Central memory CD8-positive, alpha-beta T cell (primary cell): ENCODE measurements around the gene ZC2HC1B.
"Not testable (repeated sequence)": the region's sequence is repeated elsewhere in the genome, so short reads cannot be mapped to it uniquely, and the experiment has no call there.

Source experiments
- ATAC-seq: fragments of 150-1000 bp; cut with Tn5 transposase; replicated peaks from 2 replicates; pipeline ENCODE4 v1.10.0; 2022; ENCODE audit warnings: mild to moderate bottlenecking, moderate FRiP score, moderate number of reproducible peaks; ENCODE audit not compliant: poor library complexity, severe bottlenecking; ENCODE audit errors: extremely low read depth
- DNase-seq, 2 donors: peaks; one replicate each; pipeline ENCODE4 v3.0.0; 2021; ENCODE audit warnings: low spot score in 2 of 2
- H3K27ac Mint-ChIP-seq: one replicate; pipeline ENCODE4 v1.8.0; 2022; ENCODE audit warnings: low read depth, mild to moderate bottlenecking, moderate library complexity, mixed read lengths
- H3K27me3 Mint-ChIP-seq: one replicate; pipeline ENCODE4 v1.8.0; 2022; ENCODE audit warnings: mixed read lengths
- H3K36me3 Mint-ChIP-seq: one replicate; pipeline ENCODE4 v1.8.0; 2022; ENCODE audit warnings: mild to moderate bottlenecking, moderate library complexity, mixed read lengths; ENCODE audit not compliant: insufficient read depth
- H3K4me1 Mint-ChIP-seq: one replicate; pipeline ENCODE4 v1.8.0; 2022; ENCODE audit warnings: mixed read lengths
- H3K4me3 Mint-ChIP-seq: one replicate; pipeline ENCODE4 v1.8.0; 2022; ENCODE audit warnings: mild to moderate bottlenecking, moderate library complexity, mixed read lengths
- H3K9me3 Mint-ChIP-seq: one replicate; pipeline ENCODE4 v1.8.0; 2022; ENCODE audit warnings: mixed read lengths

The ZC2HC1B gene

DNA sequence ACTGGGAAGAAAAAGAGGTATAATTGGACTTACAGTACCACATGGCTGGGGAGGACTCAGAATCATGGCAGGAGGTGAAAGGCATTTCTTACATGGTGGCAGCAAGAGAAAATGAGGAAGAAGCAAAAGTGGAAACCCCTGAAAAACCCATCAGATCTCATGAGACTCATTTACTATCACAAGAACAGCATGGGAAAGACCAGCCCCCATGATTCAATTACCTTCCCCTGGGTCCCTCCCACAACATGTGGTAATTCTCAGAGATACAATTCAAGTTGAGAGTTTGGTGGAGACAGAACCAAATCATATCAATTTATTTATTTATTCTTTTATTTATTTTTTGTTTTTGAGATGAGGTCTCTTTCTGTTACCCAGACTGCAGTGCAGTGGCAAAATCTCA is 10.2 kb downstream of the ZC2HC1B start:
- DNase-seq, H3K4me3 Mint-ChIP-seq, H3K9me3 Mint-ChIP-seq, H3K36me3 Mint-ChIP-seq, ATAC-seq, H3K27me3 Mint-ChIP-seq, H3K4me1 Mint-ChIP-seq, H3K27ac Mint-ChIP-seq: not testable (repeated sequence)

DNA sequence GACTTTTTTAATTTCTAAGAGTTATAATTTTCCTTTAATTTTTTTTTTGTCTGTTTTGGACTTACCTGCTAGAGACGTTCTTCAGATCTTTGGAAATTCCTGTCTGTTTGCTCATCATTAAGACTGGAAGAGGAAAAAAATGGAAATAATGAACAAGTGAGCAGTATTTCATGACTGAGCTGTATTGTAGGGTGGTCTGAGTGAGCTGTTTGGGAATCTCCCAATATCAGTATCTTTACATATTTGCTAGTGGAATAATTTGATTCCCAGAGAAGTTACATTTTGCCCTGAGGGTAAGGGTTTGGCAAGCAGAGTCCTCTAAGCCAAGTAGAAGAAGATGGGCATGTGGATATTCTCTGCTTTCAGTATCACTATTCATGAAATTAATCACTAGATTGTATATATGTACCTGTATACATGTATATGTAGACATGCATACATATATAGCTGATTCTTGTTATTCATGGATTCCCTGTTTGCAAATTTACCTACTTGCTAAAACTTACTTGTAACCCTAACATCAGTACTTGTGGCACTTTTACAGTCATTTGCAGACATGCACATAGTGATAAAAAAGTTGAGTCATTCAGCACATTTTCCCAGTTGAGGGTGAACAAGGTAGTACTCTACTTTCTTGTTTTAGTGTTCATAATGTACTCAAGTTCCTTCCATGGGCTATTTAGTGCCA is 13.5 kb downstream of the ZC2HC1B start:
- H3K36me3 Mint-ChIP-seq: no peaks in the 10 kb centered on the region
- H3K4me1 Mint-ChIP-seq: peaks cover 2% of the 10 kb centered on the region
- no peaks in the 10 kb centered on the region for H3K27me3 Mint-ChIP-seq
- ATAC-seq (no peak), DNase-seq (no peak)
- no peak overlapping the region for H3K27ac Mint-ChIP-seq
- peaks cover 5% of the 10 kb centered on the region for H3K9me3 Mint-ChIP-seq
- no peak overlapping the region for H3K4me3 Mint-ChIP-seq

DNA sequence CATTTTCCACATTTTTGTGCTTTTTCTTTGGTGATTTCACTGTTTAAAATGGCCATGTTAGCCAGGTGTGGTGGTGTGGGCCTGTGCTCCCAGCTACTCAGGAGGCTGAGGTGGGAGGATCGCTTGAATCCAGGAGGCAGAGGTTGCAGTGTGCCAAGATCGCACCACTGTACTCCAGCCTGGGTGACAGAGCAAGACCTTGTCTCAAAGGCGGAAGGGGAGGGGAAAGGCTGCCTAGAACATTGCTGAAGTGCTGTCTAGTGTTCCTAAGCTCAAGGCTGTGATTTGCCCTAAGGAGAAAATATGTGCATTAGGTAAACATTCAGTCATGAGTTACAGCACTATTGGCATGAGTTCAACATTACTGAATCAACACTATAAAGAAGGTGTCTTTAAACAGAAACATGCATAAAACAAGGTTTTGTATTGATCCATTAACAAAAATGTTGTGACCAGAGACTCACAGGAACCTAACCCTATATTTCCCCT is 14.0 kb downstream of the ZC2HC1B start:
- ATAC-seq (no peak), DNase-seq (no peak)
- Mint-ChIP-seq H3K9me3 (peaks cover 5% of the 10 kb centered on the region), H3K36me3 (no peaks in the 10 kb centered on the region), H3K27me3 (no peaks in the 10 kb centered on the region), H3K27ac (no peak overlapping the region), H3K4me1 (no peaks in the 10 kb centered on the region), H3K4me3 (no peak overlapping the region)

DNA sequence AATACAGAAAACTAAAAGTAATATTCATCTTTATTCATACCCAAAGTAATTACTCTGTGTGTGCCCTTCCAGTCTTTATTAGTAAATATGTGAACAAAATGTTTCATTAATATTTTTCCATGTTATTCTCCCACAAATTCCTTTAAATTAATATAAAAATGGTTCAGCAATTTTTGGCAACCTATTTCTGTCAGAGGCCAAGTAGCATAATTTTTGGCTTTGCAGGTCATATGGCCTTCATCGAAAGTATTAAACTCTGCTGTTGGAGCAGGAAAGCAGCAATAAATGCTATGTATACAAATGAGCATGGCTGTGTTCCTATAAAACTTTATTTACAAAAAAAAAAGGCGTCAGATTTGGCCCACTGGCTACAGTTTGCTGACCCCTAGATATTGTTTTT is 16.1 kb downstream of the ZC2HC1B start:
- Mint-ChIP-seq H3K4me3 (no peak overlapping the region), H3K4me1 (no peaks in the 10 kb centered on the region), H3K27me3 (no peaks in the 10 kb centered on the region), H3K27ac (no peak overlapping the region), H3K36me3 (no peaks in the 10 kb centered on the region), H3K9me3 (peaks cover 3% of the 10 kb centered on the region)
- DNase-seq (no peak), ATAC-seq (no peak)

DNA sequence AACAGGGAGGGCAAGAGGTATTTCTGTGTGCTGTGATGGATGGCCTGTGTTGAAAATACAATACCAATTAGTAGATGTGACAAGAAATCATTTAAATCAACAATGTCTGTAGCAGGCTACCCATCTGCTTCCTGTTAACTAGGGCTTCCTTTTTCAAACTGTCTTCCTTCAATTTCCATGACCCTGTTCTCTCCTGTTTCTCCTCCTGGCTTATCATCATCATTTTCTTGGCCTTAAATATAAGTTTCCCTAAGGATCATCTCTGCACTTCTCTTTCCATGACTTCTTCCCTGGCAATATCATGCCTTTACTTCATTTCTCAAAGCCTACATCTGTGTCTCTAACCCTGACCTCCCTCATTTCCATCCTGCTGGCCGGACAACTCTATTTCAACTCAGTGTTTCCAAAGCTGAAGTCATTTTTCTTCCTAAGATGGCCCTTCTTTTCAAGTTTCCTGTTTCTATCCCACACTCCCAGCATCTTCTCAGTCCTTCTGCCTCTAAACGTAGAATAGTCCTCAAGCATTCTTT is 18.2 kb downstream of the ZC2HC1B start:
- no peaks in the 10 kb centered on the region for H3K4me1 Mint-ChIP-seq
- no peaks in the 10 kb centered on the region for H3K9me3 Mint-ChIP-seq
- DNase-seq: no peak
- H3K36me3 Mint-ChIP-seq: no peaks in the 10 kb centered on the region
- no peaks in the 10 kb centered on the region for H3K27me3 Mint-ChIP-seq
- H3K27ac Mint-ChIP-seq: no peak overlapping the region
- ATAC-seq: no peak
- H3K4me3 Mint-ChIP-seq: no peak overlapping the region

DNA sequence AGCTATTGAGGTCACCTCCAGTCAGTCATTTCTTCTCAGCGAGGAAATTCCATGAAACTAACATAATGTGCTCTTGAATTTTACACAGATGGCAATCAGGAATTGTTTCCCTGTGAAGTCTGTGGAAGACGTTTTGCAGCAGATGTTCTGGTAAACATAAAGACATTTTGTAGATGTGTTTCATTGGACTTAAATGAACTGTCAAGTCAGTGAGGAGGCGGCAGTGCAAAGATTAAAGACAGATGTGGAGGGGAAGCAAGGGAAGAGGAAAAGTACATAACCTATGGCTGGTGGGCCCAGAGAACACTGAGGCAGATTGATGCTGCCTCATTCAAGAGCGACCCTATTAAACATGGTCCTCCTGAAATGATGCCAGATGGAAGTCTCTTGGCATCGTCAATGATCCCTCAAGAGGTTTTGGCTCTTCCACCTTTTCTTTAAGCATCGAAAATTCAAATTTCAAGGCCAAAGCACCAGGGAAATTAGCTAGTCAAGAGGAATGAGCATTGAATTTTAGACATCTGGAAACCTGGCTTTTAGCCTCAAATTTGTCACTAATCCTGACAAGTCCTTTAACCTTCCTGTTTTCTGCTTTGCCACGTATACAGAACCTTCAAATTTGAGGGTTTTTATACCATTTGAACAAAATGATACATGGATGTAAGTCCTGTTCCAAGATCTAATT is 20.1 kb downstream of the ZC2HC1B start:
- ATAC-seq (no peak), DNase-seq (no peak)
- Mint-ChIP-seq H3K4me1 (no peaks in the 10 kb centered on the region), H3K9me3 (no peaks in the 10 kb centered on the region), H3K4me3 (no peak overlapping the region), H3K36me3 (no peaks in the 10 kb centered on the region), H3K27ac (no peak overlapping the region), H3K27me3 (no peaks in the 10 kb centered on the region)

DNA sequence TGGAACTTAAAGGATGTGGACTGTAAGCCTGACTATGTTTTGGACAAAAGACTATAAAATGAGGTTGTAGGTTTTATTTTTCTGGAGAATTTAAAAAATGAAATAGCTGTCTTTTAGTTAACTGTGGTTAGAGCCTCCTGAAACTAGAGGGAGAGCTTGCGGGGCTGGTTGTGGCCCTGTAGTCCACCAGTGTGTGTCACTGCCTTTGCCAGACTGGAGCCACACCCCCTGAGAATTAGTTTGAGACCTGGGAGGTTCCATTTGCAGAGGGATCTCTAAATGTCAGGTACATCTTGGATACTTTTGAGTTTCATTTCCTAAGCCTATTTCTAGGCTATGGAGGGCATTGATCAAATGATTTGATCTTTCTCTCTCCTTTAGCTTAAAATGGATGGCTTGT is 20.8 kb downstream of the ZC2HC1B start:
- H3K9me3 Mint-ChIP-seq: no peaks in the 10 kb centered on the region
- no peak for ATAC-seq
- no peaks in the 10 kb centered on the region for H3K27me3 Mint-ChIP-seq
- no peaks in the 10 kb centered on the region for H3K36me3 Mint-ChIP-seq
- no peak overlapping the region for H3K27ac Mint-ChIP-seq
- no peak overlapping the region for H3K4me3 Mint-ChIP-seq
- no peaks in the 10 kb centered on the region for H3K4me1 Mint-ChIP-seq
- no peak for DNase-seq

DNA sequence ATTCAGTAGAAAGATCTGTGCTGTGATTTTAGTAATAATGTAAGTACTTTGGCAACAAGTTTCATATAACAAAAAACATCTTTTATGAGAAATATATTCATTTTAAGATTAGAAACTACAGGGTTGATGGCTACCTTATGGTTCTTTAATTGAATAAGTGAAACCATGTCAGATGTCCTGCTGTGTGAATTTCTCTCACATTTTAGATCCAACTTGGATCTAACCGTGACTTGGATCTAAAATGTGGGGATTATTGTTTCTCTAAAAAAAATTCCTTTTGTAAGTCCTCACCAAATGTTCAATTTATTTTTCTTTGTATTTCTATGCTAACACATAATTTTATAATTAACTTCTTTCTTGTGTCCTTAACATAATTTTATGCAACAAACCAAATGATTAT is 30.4 kb downstream of the ZC2HC1B start:
- DNase-seq (no peak), ATAC-seq (no peak)
- H3K9me3 Mint-ChIP-seq: no peaks in the 10 kb centered on the region
- H3K27me3 Mint-ChIP-seq: no peaks in the 10 kb centered on the region
- H3K4me3 Mint-ChIP-seq: no peak overlapping the region
- H3K4me1 Mint-ChIP-seq: no peaks in the 10 kb centered on the region
- no peak overlapping the region for H3K27ac Mint-ChIP-seq
- H3K36me3 Mint-ChIP-seq: no peaks in the 10 kb centered on the region

DNA sequence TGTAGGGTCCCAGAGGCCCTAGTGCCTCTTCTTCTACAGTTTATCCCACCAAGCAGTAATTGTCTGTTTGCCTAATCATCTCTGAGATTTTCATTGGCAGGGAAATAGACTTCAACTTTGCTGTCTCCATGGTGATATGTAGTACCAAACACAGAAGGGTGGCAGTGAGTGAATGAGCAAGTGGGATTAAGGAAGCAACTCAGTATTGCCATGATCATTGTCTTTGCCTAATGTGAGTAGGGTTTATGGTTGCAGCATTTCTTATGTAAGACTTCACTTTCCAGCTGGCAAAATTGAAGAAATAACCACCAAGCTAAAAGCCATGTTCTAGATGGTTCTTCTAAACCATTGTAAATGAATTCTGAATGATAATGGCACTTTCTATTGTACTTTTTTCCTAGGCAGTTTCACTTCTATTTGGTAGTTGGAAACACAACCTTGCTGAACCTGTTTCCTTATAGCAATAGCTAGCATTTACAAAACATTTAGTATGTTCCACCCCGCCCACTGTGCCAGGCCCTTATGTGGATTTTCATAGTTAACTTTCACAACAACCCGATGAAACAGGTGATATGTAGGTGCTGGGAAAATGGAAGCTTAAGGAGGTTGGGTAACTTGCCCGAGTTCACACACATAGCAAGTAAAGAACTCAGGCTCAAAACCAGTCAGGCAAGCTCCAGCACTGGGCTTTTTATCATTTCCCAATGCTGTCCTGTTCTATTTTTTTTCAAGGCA is 32.0 kb downstream of the ZC2HC1B start:
- H3K27ac Mint-ChIP-seq: no peak overlapping the region
- ATAC-seq (no peak), DNase-seq (no peak)
- H3K36me3 Mint-ChIP-seq: no peaks in the 10 kb centered on the region
- no peaks in the 10 kb centered on the region for H3K27me3 Mint-ChIP-seq
- H3K9me3 Mint-ChIP-seq: no peaks in the 10 kb centered on the region
- no peak overlapping the region for H3K4me3 Mint-ChIP-seq
- no peaks in the 10 kb centered on the region for H3K4me1 Mint-ChIP-seq

DNA sequence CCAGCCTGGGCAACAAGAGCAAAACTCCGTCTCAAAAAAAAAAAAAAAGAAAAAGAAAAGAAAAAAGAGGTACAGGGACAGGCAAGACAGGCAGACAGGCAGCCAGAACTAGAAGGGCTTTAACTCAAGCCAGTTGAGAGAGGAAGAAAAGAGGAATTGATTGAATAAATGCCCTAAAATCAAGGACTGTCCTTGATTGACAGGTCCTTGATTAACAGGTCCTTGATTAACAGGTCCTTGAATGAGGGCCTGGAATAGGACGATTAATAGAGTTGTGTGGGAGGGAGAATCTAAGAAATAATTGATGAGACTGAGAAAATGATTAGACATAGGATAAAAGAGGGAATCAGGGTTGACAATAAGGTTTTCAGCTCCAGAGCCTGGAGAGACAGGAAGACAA is 36.1 kb downstream of the ZC2HC1B start:
- no peak for DNase-seq
- H3K36me3 Mint-ChIP-seq: no peaks in the 10 kb centered on the region
- H3K4me1 Mint-ChIP-seq: no peaks in the 10 kb centered on the region
- H3K27ac Mint-ChIP-seq: no peak overlapping the region
- no peaks in the 10 kb centered on the region for H3K27me3 Mint-ChIP-seq
- ATAC-seq: no peak
- no peak overlapping the region for H3K4me3 Mint-ChIP-seq
- no peaks in the 10 kb centered on the region for H3K9me3 Mint-ChIP-seq

DNA sequence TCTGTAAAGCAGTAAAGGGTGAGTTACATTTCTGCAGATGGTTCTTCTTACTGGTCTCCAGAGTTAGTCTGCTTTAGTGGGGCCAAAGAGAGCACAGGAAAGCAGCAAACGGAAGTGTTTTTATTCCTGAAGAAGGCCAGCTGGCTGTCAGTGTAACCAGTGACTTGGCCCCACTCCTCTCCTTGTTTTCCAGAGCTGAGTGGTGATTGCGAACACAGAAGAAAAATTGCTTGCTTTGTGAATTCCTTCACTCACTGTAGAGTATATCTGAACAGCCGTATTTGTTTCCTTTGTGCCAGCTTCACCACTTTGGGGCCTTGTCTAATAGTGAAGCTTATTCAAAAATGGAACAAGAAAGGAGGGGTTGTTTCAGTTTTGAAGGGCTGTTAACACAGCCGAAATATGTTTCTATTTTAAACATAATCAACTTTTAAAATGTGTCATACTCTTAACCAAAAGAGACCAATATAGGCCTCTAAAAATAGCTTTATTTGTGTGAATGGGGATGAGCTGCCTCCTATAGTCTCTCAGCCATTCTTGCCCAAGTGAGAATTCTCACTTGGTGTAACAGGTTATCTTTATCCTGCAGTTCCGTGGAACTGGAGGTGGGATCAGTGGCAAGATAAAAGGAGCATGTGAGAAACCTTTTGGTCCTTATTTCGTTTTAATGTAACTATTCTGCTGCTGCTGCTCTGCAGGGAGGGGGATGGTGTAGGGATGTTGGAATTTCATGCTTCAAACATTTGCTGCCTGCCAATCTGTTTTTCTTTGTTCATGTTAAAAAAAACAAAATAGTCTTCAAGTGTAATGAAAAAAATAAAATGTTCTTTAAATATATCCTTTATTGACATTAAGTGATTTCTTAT is 37.8 kb downstream of the ZC2HC1B start:
- no peaks in the 10 kb centered on the region for H3K36me3 Mint-ChIP-seq
- no peak for ATAC-seq

DNA sequence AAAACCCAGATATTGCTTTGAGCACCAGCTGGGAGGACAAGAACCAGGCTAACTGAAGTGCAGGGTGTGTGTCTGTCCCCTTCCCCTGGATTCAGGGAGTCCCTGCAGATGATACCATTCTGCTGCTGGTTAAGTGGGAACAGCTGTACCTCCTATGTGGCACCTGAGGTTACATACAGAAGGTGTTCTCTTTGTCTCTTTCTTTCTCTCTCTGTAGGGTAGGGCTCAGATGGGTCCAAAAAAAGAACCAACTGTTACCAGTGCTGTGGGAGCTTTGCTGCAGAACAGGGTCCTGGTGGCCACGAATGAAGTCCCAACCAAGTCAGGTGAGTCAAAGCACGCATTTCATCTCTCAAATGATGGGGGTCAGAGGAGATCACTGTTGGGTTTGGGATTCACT is 38.6 kb downstream of the ZC2HC1B start:
- Mint-ChIP-seq H3K36me3 (no peaks in the 10 kb centered on the region), H3K4me1 (no peaks in the 10 kb centered on the region), H3K27ac (no peak overlapping the region), H3K4me3 (no peak overlapping the region), H3K27me3 (no peaks in the 10 kb centered on the region), H3K9me3 (no peaks in the 10 kb centered on the region)
- ATAC-seq (no peak), DNase-seq (no peak)

More for the DNA sequence above, 37.8 kb downstream of the ZC2HC1B start:
- no peak for DNase-seq
- Mint-ChIP-seq H3K4me3 (no peak overlapping the region), H3K9me3 (no peaks in the 10 kb centered on the region), H3K27me3 (no peaks in the 10 kb centered on the region), H3K27ac (no peak overlapping the region), H3K4me1 (no peaks in the 10 kb centered on the region)
